AG08396 (cell line): ENCODE data around the gene PRELID3B.
"Not testable (repeated sequence)": the region's sequence is repeated elsewhere in the genome, so short reads cannot be mapped to it uniquely, and the experiment has no call there.

Experiments
- DNase-seq: peaks from one replicate; pipeline ENCODE4 v3.0.0; 2012; ENCODE audit warnings: low spot score, mixed read lengths

Gene PRELID3B

DNA sequence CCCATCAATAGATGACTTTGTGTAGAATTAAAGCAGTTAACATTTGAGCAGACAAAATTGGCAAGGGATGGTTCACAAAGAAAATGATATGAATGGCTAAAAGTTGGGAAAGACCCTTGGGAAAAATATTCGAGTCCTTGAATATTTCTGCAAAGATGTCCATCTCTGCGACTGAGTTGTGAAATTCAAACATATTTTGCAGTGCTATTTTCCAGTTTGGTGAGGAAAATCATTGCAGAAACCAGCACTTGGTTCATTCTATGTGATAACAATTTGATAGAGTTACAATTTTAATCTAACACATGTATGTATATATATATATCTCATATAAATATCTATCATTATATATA, 6.1 kb upstream of the PRELID3B start:
- no peak for DNase-seq

DNA sequence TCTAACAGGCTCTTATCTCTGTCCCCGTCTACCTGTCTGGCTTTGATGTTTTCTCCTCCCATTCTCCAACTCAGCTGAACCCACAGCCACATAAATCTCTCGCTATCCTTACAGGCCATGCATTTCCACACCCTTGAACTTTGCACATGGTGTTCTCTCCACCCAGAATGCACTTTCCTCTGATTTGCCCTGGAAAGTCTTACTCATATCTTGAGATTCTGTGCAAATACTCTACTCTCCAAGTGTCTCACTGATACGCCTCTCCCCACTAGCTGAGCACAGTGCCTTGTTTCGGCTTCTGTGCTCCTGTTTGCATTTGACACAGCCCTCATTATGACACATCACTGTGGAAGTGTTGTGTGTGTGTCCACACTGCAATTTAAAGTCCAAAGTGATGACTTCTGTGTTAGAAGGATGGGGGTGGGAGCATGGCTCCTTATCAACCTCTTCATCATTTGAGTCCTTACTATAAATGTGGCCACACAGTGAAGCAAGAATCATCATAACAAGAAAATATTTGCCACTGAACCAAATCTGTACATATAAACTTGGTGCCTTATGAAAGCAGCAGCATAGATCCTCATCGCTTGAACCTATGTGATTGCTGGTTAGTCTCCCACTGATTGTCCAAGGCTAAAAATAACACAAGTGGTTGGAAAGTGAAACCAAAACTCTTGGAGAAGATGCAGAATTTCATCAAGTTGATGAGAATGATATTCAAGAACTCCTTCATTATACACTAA, 5.5 kb upstream of the PRELID3B start:
- no peak for DNase-seq

DNA sequence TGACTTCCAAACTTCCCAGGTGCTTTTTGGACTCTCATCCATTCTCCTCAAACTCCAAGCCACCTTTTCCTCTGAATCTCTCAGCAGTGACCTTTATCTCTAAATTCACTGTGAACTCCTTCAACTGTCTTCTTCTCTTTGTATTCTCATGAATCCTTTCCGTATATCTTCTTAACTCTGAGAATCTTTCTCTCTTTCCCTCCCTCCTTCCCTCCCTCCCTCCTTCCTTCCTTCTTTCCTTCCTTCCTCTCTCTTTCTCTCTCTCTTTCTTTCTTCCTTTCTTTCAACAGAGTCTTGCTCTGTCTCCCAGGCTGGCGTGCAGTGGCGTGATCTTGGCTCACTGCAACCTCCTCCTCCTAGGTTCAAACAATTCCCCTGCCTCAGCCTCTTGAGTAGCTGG, 4.3 kb upstream of the PRELID3B start:
- no peak for DNase-seq

GRCh38 chr20:59044796-59045195, 2.2 kb upstream of the PRELID3B start:
- no peak for DNase-seq

DNA sequence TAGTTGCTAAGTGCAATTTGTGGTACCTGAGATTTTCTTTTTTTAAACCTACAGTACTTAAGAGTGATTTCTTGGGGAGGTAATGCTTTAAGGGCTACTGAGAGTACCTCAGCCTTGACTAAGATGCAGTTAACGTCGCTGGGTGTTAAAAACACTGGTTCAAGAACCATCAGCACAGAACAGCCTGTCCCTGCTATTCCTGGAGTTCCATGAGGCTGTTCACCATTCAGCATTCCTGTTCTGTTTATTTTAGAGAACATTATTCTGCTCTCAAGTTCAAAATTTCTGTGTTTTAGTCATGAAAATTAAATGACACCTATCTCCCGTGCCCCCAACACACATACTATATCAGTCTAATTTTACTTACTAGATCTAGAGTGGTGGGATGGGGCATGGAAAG, 1.7 kb upstream of the PRELID3B start:
- no peak for DNase-seq

DNA sequence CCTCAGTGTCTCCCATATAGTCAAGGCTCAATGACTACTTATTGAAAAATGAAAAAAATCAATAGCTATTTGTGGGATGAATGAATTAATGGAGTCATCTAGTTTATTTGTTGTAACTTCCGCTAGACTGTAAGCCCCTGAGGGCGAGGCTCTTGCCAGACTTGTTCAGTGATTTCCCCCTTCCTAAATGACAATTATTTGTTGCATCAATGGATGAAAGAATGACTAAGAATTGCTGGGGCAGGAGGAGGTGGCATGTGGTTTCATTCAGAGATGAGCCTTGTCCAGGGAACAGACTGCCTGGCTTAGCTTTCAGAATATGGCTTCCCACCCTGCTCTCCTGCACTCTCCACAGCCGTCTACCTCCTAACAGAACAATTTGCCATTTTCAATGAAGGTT, 1.1 kb upstream of the PRELID3B start:
- DNase-seq: no peak

DNA sequence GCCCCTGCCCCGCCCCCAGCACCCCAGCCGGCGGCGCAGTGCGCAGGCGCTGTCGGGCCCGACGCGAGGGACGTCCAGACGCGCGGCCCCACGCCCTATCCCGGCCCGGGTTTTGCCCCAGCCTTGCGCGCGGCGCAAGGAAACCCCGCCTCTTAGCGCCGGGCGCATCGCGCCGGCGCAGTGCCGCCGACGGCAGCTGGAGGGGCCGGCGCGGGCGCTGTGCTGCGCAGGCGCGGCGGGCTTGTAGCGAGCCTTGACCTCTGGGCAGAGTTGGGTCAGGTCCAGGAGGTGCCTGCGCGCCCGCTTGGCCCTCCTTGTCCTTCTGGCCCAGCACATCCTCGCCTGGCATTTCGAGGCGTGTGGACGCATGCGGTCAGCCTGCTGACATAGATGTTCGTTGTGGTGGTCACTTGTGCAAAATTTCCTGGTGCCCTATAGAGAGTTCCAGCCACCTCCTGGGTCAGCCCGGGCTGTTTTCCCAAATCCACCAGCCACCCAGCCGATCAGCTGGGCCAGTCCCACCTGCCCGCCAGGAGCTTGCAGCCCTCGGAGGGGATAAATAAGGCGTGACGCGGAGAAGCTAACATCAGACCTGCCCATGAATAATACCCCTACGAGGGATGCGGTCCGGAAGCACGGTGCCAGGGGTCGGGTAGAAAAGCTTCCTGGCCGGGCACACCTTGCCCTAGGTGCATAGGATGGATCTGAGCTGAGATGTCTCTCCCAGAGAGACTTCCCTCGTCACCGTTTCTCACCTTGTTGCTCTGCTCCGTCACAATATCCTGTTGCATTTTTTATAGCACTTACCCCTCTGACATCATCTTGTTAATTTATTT, 428 bp upstream of the PRELID3B start:
- DNase-seq: peak; percentile 100

GRCh38 chr20:59041487-59041886, 1.1 kb downstream of the PRELID3B start:
- not testable (repeated sequence) for DNase-seq

DNA sequence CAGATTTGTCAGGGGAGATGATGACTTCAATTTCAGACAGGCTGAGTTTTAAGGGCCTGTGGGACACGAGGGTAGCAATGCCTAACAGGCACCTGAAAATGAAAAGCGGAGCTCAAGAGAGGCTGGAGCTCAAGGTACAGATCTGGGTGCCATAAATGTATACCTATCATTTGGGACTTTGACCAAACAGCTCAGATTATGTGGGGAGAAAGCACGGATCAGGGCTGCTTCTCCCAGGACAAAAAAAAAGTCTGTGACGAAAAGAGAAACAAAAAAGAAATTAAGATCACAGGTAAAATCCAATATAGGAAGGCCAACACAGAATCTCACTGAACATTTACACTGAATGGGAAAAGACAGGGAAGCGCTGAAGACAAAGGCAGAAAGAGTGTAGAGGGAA, 1.9 kb downstream of the PRELID3B start:
- DNase-seq: no peak

DNA sequence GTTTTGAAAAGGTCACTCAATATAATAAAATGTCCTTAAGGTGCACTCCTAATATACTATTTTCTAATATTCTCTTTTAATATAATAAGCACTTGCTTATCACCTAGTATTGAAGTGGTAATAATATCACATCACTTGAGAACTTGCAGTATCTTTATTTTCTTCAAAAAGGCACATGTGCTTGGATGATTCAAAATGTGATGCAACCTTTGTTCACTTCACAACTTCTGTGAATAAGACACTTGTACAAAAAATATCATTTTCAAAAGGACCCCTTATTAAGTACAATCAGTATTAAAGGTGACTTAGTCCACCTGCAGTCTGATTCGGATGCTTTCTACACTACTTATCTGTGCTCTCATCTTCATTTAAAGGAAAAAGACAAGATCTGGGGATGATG, 3.4 kb downstream of the PRELID3B start:
- DNase-seq: no peak

DNA sequence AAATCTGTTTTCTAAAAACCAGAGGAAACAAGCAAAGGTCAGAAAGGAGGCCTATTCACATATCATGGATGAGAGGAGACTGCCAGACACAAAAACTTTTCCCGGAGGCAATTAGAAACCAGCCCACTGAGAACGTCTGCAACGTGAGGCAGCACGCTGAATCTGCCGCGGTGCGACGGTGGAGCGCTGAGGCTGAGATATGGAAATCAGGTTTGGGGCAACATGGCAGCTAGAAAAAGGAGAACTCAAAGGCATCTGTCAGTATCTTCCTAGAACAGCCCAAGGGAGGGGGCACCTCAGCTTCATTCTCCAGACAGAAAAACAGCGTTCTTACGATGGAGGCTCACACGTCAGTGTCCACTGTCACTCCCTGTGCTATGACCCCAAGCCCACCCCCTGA, 5.2 kb downstream of the PRELID3B start:
- DNase-seq: no peak

DNA sequence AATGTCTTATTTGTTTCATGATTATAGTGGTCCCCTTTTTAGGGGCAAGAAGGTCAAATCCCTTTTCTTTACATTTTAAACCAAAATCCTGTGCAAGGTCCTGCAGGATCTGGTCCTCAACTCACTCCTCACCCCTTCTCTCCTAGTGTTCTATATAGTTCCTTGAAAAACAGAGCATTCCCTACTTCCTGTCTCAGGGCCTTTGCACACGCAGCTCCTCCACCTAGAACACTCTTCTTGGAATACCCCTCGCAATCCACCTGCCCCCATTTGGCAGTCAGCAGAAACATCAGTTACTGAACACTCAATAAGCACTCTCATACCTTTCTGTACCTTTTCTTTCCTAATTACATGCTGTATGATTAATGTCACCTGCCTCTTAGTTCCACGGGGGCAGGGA, 7.2 kb downstream of the PRELID3B start:
- no peak for DNase-seq

- no peak for DNase-seq
Measured at GRCh38 chr20:59033616-59034165, 8.9 kb downstream of the PRELID3B start.

GRCh38 chr20:59033093-59033492, 9.5 kb downstream of the PRELID3B start:
- no peak for DNase-seq

DNA sequence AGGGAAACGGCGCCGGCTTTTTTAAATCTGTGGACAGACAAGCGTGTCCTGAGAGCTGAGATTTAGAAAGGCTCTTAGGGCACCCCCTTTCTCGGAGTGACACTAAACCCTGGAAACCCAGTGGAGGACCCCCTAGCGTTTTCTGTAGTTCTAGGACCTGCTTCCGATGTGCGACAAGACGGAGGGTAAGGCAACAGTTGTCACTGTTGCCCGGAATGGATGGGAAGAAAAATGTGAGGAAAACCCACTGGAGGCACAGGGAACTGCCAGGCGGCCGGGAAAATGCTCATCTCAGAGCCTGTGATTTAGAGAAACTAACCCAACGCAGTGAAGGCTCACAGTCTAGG, 9.9 kb downstream of the PRELID3B start:
- DNase-seq: peak; percentile 52

DNA sequence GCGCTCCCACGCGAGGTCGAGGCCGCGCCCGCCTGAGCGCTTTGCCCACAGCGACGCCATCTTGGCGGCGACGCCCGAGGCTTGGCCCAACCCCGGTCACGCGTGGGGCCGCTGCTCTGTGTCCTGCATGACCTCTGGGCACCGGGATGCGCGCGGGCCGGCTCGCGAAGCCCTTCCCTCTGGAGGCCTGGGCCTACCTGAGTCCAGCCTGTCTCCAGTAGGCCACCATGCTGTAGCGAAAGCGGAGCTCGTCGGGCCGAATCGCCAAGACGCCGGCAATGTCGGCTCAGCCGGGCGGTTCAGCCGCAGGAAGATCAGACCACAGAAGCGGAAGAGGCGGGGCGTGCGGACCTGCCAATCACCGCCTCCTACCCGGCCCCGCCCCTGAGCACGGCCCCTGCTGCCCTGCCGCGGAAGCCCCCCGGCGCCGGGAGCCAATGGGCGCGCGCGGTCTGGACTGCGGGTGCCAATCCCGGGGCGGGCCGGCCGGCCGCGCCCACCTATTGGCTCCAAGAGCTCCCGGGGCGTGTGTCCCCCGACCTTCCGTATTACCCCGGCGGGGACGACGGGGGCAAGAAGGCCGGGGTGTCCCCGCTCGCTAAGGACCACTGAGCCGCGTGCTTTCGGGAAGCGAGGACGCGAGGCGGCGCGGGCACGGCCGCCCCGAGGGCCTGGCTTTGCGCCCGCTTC, 10.4 kb downstream of the PRELID3B start, which contains the start of gene ATP5F1E:
ATP5F1E (minus strand) TSS at position 313 of the 690 bp plus-strand sequence; CDS start at position 229, 84 bp downstream.
- DNase-seq: peak; percentile 98

DNA sequence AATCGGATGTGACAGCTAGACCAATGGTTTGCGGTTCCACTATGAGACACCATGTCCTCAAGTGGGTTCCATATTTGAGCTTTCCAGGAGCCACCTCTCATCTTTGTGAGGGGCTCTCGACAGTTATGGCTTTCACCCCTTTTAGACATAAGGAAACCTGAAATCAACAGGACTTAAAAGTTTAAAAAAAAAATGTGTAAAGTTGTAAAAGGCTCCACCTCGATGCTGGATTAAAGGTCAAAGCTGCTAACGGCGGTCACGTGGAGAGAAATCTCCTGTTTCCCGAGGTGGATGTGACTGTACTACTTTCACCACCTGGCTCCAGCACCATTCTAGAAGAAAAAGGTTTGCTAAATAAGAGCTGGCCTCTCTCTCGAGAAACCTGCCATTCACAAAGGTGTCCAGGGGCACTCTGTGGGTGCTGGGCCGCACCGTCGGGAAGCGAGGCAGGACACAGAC, 11.0 kb downstream of the PRELID3B start:
- DNase-seq: no peak

DNA sequence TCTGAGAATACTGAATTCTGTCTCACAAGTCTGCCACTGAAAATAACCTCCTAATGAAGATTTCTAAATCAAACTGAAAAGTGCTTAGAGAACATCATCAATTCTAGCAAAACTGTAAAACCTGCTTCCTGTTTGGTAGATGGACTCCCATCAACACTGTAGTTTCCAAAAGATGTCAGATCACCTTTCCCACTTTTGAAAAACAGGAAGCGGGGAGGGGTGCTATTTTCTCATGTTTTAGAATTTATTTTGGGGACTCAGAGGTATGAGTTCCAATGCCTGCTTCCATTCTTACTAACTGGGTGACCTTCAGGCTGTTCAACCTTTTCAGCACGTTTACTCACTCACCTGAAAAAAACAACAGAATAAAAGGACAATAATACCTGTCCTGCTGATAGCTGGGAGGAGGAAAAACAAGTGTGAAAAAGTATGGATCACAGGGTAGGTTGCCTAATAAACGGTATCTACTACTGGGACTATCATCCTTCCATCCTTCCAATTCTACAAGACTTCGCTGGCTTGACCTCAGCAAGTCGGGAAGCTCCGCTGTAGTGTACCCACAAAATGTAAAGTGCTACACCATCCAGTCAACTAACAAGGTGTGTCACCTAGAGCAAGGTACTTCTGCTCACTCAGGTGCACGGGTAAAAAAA, 11.5 kb downstream of the PRELID3B start:
- DNase-seq: no peak

- no peak for DNase-seq
Measured at GRCh38 chr20:59028812-59029211, 13.8 kb downstream of the PRELID3B start.

DNA sequence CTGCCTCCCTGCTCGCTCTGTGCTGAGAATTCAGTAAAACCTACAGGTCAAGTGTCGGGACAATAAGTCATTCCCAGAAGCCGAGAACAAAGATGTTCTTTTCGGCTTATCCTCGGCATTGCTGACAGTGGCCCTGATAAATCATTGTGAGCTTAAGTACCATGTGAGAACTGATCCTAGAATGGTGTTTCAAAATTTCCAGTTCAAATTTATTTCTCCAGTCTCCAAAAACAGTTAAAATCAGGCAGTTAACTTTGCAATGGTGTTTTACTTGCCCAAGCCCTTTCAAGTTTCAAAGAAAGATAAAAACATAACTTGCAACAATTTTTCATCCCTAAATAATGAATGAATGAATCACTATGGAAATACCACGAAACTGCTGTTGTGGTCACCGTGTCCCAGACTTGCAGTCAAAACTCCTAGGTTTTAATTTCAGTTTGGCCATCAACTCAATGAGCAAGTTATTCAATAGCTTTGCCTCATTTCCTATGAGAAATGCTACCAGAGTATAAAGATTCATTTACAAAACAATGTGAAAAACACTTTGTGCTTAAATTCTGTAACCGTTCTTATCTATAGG, 14.8 kb downstream of the PRELID3B start:
- no peak for DNase-seq

DNA sequence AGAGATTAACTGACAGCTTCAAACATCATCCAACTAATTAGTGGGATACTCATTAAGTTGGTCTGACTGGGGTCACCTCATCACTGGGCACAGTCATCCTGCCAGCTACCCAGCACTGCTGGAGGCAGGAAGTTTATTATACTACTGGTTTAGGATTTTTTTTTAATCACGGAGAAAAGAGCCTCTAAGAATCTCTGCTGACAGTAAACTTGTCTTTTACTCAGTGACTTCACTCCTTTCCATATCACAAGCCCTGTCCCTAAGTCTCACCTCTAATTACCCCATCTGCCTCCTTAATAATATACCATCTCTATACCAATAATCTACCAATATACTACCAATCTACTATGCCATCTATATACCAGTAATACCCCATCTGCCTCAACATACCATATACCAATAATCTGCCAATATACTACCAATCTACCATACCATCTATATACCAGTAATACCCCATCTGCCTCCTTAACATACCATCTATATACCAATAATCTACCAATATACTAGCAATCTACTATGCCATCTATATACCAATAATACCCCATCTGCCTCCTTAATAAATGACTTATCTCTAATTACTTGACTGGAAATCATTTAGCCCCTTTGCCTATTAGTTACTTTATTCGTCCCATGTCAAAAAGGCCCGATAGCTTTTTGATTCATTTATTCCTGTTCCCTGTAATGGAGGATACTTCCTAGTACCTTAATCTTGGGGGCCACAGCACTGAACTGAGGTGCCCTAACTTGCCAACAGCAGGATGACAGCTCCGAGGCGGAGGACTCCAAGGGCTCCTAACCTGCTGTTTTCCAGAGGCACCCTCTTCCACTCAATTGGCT, 15.5 kb downstream of the PRELID3B start:
- DNase-seq: no peak
